Prostate gland (tissue), 2 donors: ENCODE results near the gene CALM3.

ENCODE experiments used
- POLR2A ChIP-seq: fragments of 450-650 bp; IDR thresholded peaks from one replicate; pipeline ENCODE4 v1.6.1; 2016; ENCODE audit warnings: antibody characterized with exemption, mild to moderate bottlenecking
- POLR2AphosphoS5 ChIP-seq: sonication (generic); formaldehyde crosslinking; IDR thresholded peaks from one replicate; pipeline ENCODE4 v1.6.1; 2017; ENCODE audit warnings: antibody characterized with exemption
- TF ChIP-seq, protein P1 (sequence below), 4 experiments: fragments of 200-600 bp in 2 of 4; fragments of 450-650 bp in 2 of 4; sonication (generic) in 2 of 4; IDR thresholded peaks; 1 replicate in 3 of 4; 2 replicates in 1 of 4; pipeline ENCODE4 v1.5.1; 2016 to 2019; ENCODE audit warnings: antibody characterized with exemption in 4 of 4, mild to moderate bottlenecking in 2 of 4, moderate library complexity in 2 of 4

DNA sequence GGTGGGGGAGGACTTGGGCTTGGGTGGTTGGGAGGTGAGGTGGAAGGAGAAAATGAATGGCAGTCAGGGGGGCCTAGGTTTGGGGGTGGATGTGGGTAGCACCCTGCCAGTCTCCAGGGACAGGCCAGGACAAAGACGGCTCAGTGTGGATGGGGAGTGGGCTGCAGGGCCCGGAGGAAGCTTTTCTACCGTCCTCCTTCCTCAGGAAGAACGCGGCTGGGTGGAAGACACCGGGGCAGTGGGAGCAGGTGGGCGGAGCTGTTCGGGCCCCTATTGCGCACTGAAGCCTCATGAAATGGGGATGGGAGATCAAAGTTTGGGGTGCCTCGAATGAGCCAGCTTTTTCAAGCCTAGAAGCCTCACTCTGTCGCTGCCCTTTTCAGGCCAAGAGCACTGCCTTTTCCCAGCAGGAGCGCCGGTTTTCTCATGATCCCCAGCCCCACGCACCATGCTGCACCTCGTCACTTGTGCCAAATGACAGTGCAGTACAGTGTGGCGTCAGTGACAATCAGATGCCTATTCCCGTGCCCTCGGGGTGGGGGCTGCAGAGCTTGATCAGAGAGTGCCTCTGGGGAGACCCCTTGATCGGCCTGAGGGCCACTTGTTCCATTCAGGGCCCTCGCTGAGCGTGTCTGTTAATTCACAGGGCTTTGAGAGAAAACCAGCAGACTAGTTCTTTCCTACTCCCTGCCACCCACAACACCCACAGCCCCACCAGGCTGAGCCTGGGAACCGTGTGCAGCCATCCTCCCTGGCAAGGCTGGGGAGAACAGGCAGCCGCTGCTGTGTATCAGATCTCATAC, 1.5 kb downstream of the CALM3 start:
- TF ChIP-seq, protein P1, sequence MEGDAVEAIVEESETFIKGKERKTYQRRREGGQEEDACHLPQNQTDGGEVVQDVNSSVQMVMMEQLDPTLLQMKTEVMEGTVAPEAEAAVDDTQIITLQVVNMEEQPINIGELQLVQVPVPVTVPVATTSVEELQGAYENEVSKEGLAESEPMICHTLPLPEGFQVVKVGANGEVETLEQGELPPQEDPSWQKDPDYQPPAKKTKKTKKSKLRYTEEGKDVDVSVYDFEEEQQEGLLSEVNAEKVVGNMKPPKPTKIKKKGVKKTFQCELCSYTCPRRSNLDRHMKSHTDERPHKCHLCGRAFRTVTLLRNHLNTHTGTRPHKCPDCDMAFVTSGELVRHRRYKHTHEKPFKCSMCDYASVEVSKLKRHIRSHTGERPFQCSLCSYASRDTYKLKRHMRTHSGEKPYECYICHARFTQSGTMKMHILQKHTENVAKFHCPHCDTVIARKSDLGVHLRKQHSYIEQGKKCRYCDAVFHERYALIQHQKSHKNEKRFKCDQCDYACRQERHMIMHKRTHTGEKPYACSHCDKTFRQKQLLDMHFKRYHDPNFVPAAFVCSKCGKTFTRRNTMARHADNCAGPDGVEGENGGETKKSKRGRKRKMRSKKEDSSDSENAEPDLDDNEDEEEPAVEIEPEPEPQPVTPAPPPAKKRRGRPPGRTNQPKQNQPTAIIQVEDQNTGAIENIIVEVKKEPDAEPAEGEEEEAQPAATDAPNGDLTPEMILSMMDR (IDR thresholded peaks at IDR 0.05) = no peak
- TF ChIP-seq POLR2AphosphoS5 = no peak
- no peak for TF ChIP-seq POLR2A
